Measurements from ENCODE around the gene CLIP4. TPM values are rescaled to one million over a fixed set of nuclear protein-coding genes. Genes with fewer than 3 reads are reported as not detected.

Gene CLIP4
- total and polyA plus RNA-seq, 4 donors: 14.4 to 45.0 (median 19.9) TPM

DNA sequence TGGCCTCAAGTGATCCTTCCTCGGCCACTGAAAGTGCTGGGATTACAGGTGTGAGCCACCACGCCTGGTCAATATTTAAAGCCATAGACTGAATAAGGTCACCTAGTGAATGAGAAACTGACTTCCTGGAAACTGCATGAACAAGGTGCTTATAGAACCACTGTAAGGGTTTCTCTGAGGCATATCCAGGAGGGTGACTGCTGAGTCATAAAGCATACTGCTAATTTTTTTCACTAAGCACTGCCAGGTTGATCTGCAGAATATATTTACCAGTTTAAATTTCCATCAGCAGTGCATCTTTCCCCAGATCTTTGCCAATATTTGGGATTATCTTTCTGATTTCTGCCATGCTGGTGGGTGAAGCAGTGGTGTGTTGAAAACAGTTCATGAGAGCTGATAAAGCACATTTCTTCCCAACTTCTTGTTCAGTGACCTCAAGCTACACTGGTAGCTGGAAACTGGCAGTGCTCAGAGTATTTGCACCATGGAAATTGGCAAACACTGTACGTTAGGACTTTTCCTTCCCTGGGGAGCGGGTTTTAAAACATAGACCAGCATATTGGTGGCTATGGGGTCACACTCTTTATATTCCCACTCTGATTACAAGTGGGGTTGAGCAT, 4.2 kb upstream of the CLIP4 start:
- WGBS (ENCODE audit: insufficient coverage): 85% methylated on average over 2 of the region's 4 CpGs
- Histone ChIP-seq H3K4me1 (ENCODE audit: control insufficient read depth, insufficient read depth, low read length) (peaks cover 3% of the 10 kb centered on the region), H3K4me3 (ENCODE audit: low read depth, low read length) (no peak overlapping the region), H3K36me3 (ENCODE audit: control insufficient read depth, insufficient read depth, low read length) (no peaks in the 10 kb centered on the region), H3K27ac (ENCODE audit: low read depth, low read length) (no peak overlapping the region), H3K9me3 (ENCODE audit: control insufficient read depth, insufficient read depth, low read length) (no peaks in the 10 kb centered on the region), H3K27me3 (ENCODE audit: control insufficient read depth, insufficient read depth, low read length) (no peaks in the 10 kb centered on the region)
- DNase-seq (ENCODE audit: low read depth in 4 of 6, low spot score in 6 of 6): no peak

GRCh38 chr2:29112379-29112778, 2.8 kb upstream of the CLIP4 start:
- DNase-seq (ENCODE audit: low read depth in 4 of 6, low spot score in 6 of 6): no peak
- no peak overlapping the region for H3K27ac ChIP-seq (ENCODE audit: low read depth, low read length)

GRCh38 chr2:29113027-29113686, 2.1 kb upstream of the CLIP4 start:
- no peak overlapping the region for H3K27ac ChIP-seq (ENCODE audit: low read depth, low read length)

More at GRCh38 chr2:29112379-29112778, 2.8 kb upstream of the CLIP4 start:
- Histone ChIP-seq H3K27me3 (ENCODE audit: control insufficient read depth, insufficient read depth, low read length) (no peaks in the 10 kb centered on the region), H3K4me1 (ENCODE audit: control insufficient read depth, insufficient read depth, low read length) (peaks cover 3% of the 10 kb centered on the region), H3K4me3 (ENCODE audit: low read depth, low read length) (no peak overlapping the region), H3K9me3 (ENCODE audit: control insufficient read depth, insufficient read depth, low read length) (no peaks in the 10 kb centered on the region), H3K36me3 (ENCODE audit: control insufficient read depth, insufficient read depth, low read length) (no peaks in the 10 kb centered on the region)

DNA sequence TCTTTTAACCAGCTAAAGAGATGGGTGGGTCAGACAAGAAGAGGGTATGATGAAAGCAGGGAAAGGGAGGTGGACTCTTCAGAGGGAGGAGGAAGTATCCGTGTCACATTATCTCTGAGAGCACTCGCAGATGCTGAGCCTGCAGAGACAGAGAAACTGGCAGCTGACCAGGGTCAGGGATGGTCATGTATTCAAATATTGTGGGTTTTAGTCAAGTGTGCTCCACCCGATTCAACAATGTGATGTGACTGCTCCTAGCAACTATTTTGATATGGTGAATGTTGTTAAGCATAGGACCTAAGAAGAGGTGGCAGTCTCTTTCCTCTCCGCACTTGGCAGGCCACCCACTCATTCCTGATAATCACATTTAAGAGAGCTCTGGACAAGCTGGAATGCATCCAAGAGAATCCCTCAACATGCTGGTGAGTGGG, 1.3 kb upstream of the CLIP4 start:
- DNase-seq (ENCODE audit: low read depth in 4 of 6, low spot score in 6 of 6): peak in 2 of 6 donors; percentile 10
- no peak overlapping the region for H3K27ac ChIP-seq (ENCODE audit: low read depth, low read length)

More at GRCh38 chr2:29113027-29113686, 2.1 kb upstream of the CLIP4 start:
- Histone ChIP-seq H3K4me3 (ENCODE audit: low read depth, low read length) (no peak overlapping the region), H3K27me3 (ENCODE audit: control insufficient read depth, insufficient read depth, low read length) (no peaks in the 10 kb centered on the region), H3K4me1 (ENCODE audit: control insufficient read depth, insufficient read depth, low read length) (peaks cover 3% of the 10 kb centered on the region), H3K36me3 (ENCODE audit: control insufficient read depth, insufficient read depth, low read length) (no peaks in the 10 kb centered on the region), H3K9me3 (ENCODE audit: control insufficient read depth, insufficient read depth, low read length) (no peaks in the 10 kb centered on the region)
- DNase-seq (ENCODE audit: low read depth in 4 of 6, low spot score in 6 of 6): no peak
- WGBS (ENCODE audit: insufficient coverage): 91% methylated on average over 5 of the region's 5 CpGs

DNA sequence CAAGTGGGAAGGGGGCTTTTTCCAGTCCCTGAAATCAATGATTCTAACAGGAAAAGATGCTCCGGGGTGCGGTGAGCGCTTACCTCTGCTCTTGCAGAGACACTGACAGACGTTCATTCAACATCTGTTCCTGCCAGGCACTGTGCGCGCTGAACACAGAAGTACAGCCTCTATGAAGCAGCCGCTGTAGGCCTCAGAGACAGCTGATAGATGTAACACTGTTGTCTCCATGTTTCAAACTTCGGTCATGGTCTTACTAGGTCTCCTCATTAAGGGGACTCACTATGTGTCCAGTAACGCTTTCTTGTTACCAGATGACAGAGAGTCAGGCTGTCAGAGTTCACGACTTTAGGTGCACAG, 649 bp upstream of the CLIP4 start:
- no peaks in the 10 kb centered on the region for H3K9me3 ChIP-seq (ENCODE audit: control insufficient read depth, insufficient read depth, low read length)
- H3K27me3 ChIP-seq (ENCODE audit: control insufficient read depth, insufficient read depth, low read length): no peaks in the 10 kb centered on the region
- peaks cover 3% of the 10 kb centered on the region for H3K4me1 ChIP-seq (ENCODE audit: control insufficient read depth, insufficient read depth, low read length)
- peak overlapping the region; percentile 32 for H3K4me3 ChIP-seq (ENCODE audit: low read depth, low read length)
- no peaks in the 10 kb centered on the region for H3K36me3 ChIP-seq (ENCODE audit: control insufficient read depth, insufficient read depth, low read length)
- peak in 2 of 6 donors; percentile 7 to 71 for DNase-seq (ENCODE audit: low read depth in 4 of 6, low spot score in 6 of 6)
- WGBS (ENCODE audit: insufficient coverage): 57% methylated on average over 10 of the region's 10 CpGs
- H3K27ac ChIP-seq (ENCODE audit: low read depth, low read length): peak overlapping the region; percentile 63

More for the DNA sequence above, 1.3 kb upstream of the CLIP4 start:
- no peak overlapping the region for H3K4me3 ChIP-seq (ENCODE audit: low read depth, low read length)
- WGBS (ENCODE audit: insufficient coverage): 59% methylated on average over 2 of the region's 4 CpGs
- H3K27me3 ChIP-seq (ENCODE audit: control insufficient read depth, insufficient read depth, low read length): no peaks in the 10 kb centered on the region
- H3K4me1 ChIP-seq (ENCODE audit: control insufficient read depth, insufficient read depth, low read length): peaks cover 3% of the 10 kb centered on the region
- no peaks in the 10 kb centered on the region for H3K36me3 ChIP-seq (ENCODE audit: control insufficient read depth, insufficient read depth, low read length)
- no peaks in the 10 kb centered on the region for H3K9me3 ChIP-seq (ENCODE audit: control insufficient read depth, insufficient read depth, low read length)

DNA sequence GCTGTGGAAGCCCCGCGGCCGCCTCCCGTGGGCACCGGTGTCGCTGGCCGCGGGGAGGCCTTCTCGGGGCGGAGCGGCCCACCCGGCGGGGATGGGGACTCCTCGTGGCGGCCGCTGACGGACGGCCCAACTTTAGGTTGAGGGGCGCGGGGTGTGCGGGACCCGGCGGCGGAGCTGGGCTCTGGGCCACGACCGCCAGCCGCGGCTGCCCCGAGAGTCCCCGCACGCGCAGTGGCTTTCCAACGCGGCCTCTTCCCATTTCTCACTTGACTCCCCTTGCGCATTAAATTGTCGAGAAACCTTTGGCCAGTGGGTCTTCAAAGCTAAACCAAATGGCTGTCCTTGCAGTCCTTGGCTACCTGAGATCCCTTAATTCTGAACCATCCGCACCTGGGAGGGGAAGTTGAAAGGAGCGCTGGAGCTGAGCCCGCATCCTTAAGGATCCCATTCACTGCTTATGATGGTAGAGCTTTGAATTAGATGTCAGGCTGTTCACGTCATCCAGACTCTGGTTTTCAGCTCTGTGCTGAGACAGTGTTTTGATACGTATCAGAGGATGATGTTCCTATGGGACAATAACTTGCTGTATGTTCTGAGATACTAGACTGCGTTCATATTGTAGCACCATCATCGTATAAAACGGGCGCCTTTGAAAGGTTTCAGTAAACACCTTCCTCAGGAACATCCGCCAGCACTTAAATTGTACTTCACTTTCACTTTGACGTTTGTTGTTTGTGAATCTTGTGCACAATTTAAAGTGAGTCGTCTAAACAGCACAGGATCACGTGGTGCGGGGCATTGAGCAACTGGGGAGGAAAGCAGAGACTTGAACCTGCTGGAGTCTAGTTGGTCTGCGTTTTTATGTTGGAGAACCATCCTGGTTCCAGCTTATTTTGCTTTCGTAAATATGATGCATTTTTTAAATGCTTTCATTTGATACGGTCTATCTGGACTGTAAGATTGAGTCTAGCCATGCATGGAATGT, 874 bp downstream of the CLIP4 start:
- H3K27me3 ChIP-seq (ENCODE audit: control insufficient read depth, insufficient read depth, low read length): no peaks in the 10 kb centered on the region
- peak overlapping the region; percentile 57 for H3K27ac ChIP-seq (ENCODE audit: low read depth, low read length)
- peak overlapping the region; percentile 80 for H3K4me3 ChIP-seq (ENCODE audit: low read depth, low read length)
- peak; percentile 24 to 87 (median 57) for DNase-seq (ENCODE audit: low read depth in 4 of 6, low spot score in 6 of 6)
- H3K36me3 ChIP-seq (ENCODE audit: control insufficient read depth, insufficient read depth, low read length): no peaks in the 10 kb centered on the region
- WGBS (ENCODE audit: insufficient coverage): 5% methylated on average over 45 of the region's 53 CpGs
- peaks cover 3% of the 10 kb centered on the region for H3K4me1 ChIP-seq (ENCODE audit: control insufficient read depth, insufficient read depth, low read length)
- H3K9me3 ChIP-seq (ENCODE audit: control insufficient read depth, insufficient read depth, low read length): no peaks in the 10 kb centered on the region

GRCh38 chr2:29117636-29118303, 2.6 kb downstream of the CLIP4 start:
- Histone ChIP-seq H3K36me3 (ENCODE audit: control insufficient read depth, insufficient read depth, low read length) (no peaks in the 10 kb centered on the region), H3K4me3 (ENCODE audit: low read depth, low read length) (no peak overlapping the region), H3K4me1 (ENCODE audit: control insufficient read depth, insufficient read depth, low read length) (peaks cover 3% of the 10 kb centered on the region), H3K27me3 (ENCODE audit: control insufficient read depth, insufficient read depth, low read length) (no peaks in the 10 kb centered on the region), H3K27ac (ENCODE audit: low read depth, low read length) (no peak overlapping the region), H3K9me3 (ENCODE audit: control insufficient read depth, insufficient read depth, low read length) (no peaks in the 10 kb centered on the region)
- WGBS (ENCODE audit: insufficient coverage): 100% methylated on average over 1 of the region's 2 CpGs
- DNase-seq (ENCODE audit: low read depth in 4 of 6, low spot score in 6 of 6): no peak

DNA sequence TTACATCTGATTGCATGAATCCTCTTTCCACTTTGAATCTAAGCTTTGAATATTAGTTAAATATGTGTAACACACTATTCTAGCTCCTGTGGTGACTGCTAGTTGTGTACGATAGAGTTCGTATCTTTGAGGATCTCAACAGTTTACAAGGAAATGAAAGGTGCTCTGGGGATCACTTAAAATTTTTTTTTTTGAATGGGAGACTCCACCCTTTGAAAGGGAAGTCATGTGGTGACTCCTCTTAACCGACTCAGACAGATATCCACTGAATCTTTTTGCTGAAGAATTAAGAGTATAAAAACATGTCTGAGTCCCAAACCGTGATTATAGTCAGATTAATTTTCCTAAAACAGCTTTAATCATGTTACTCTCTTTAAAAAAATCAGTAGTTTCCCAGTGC, 4.0 kb downstream of the CLIP4 start:
- H3K4me1 ChIP-seq (ENCODE audit: control insufficient read depth, insufficient read depth, low read length): peaks cover 3% of the 10 kb centered on the region
- H3K27ac ChIP-seq (ENCODE audit: low read depth, low read length): no peak overlapping the region
- peaks cover 9% of the 10 kb centered on the region for H3K9me3 ChIP-seq (ENCODE audit: control insufficient read depth, insufficient read depth, low read length)
- no peak for DNase-seq (ENCODE audit: low read depth in 4 of 6, low spot score in 6 of 6)
- H3K4me3 ChIP-seq (ENCODE audit: low read depth, low read length): no peak overlapping the region
- H3K36me3 ChIP-seq (ENCODE audit: control insufficient read depth, insufficient read depth, low read length): no peaks in the 10 kb centered on the region
- no peaks in the 10 kb centered on the region for H3K27me3 ChIP-seq (ENCODE audit: control insufficient read depth, insufficient read depth, low read length)
- no CpG with 5 or more reads among the region's 4 CpGs for WGBS (ENCODE audit: insufficient coverage)

DNA sequence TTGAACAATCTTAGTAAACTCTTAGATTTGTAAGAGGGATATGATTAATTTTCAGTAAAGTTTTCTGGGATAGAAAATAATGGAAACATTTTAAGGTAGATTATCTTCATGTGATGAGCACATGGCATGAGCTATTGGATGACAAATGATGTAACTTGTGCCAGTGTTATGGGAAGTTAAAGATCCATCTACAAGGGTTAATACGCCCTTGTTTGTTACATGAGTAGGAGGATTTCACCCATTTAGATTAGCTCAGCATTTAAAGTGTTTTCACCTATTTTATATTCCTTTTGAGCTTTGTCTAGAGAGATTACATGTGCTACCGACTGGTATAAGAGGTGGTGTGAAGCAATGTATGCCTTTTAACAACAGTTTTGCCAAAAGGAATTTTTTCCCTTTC, 5.6 kb downstream of the CLIP4 start:
- H3K36me3 ChIP-seq (ENCODE audit: control insufficient read depth, insufficient read depth, low read length): no peaks in the 10 kb centered on the region
- no peak overlapping the region for H3K27ac ChIP-seq (ENCODE audit: low read depth, low read length)
- H3K9me3 ChIP-seq (ENCODE audit: control insufficient read depth, insufficient read depth, low read length): peaks cover 10% of the 10 kb centered on the region
- no peak overlapping the region for H3K4me3 ChIP-seq (ENCODE audit: low read depth, low read length)
- H3K4me1 ChIP-seq (ENCODE audit: control insufficient read depth, insufficient read depth, low read length): no peaks in the 10 kb centered on the region
- DNase-seq (ENCODE audit: low read depth in 4 of 6, low spot score in 6 of 6): no peak
- no peaks in the 10 kb centered on the region for H3K27me3 ChIP-seq (ENCODE audit: control insufficient read depth, insufficient read depth, low read length)
- WGBS (ENCODE audit: insufficient coverage): no CpG with 5 or more reads among the region's 2 CpGs

Measured in spinal cord (tissue), 10 donors.